GM19099 (cell line): Measurements from ENCODE around the gene ASH1L.
A peak's percentile ranks its signal among the peaks of the same experiment; 100 is the strongest.

Experiments
- POLR2A ChIP-seq: IDR thresholded peaks from 3 replicates; pipeline ENCODE4 v1.6.1; 2011; ENCODE audit warnings: low read depth; ENCODE audit not compliant: insufficient read length; ENCODE audit errors: extremely low read depth

The ASH1L gene

GRCh38 chr1:155562581-155563376 lies at the start of gene ASH1L:
Gene ASH1L (minus strand): TSS chr1:155562803. CDS start chr1:155521519, 41,284 bp downstream.
- TF ChIP-seq POLR2A = peak; percentile 99

GRCh38 chr1:155609515-155610256 lies 47.1 kb upstream of the ASH1L start, which contains the start of gene MSTO1:
Gene MSTO1 (plus strand): TSS chr1:155610218. CDS start chr1:155610249, 31 bp downstream.
- TF ChIP-seq POLR2A = peak; percentile 91

GRCh38 chr1:155608888-155609225 lies 46.3 kb upstream of the ASH1L start:
- TF ChIP-seq POLR2A = no peak

- no peak for TF ChIP-seq POLR2A
Observed at GRCh38 chr1:155607708-155608107, 45.1 kb upstream of the ASH1L start.

- no peak for TF ChIP-seq POLR2A
Observed at GRCh38 chr1:155598842-155599331, 36.3 kb upstream of the ASH1L start.

- TF ChIP-seq POLR2A = no peak
Observed at GRCh38 chr1:155596864-155597263, 34.3 kb upstream of the ASH1L start.

- TF ChIP-seq POLR2A = no peak
Observed at GRCh38 chr1:155591770-155592169, 29.2 kb upstream of the ASH1L start.

GRCh38 chr1:155574077-155574476 lies 11.5 kb upstream of the ASH1L start:
- TF ChIP-seq POLR2A = no peak

- TF ChIP-seq POLR2A = no peak
Observed at GRCh38 chr1:155570593-155570990, 8.0 kb upstream of the ASH1L start.

- no peak for TF ChIP-seq POLR2A
Observed at GRCh38 chr1:155569988-155570592, 7.5 kb upstream of the ASH1L start.

GRCh38 chr1:155555915-155556314 lies 6.7 kb downstream of the ASH1L start:
- TF ChIP-seq POLR2A = no peak

GRCh38 chr1:155553349-155553748 lies 9.3 kb downstream of the ASH1L start:
- no peak for TF ChIP-seq POLR2A

GRCh38 chr1:155548706-155549105 lies 13.9 kb downstream of the ASH1L start:
- TF ChIP-seq POLR2A = no peak

- no peak for TF ChIP-seq POLR2A
Observed at GRCh38 chr1:155540000-155540874, 22.4 kb downstream of the ASH1L start.
